ENCODE results near the gene PLEKHM3. TPM values are rescaled to one million over a fixed set of nuclear protein-coding genes. Genes with fewer than 3 reads are reported as not detected.

PLEKHM3 gene
- total RNA-seq, 6 experiments from 2014 or later, result 4.4 to 13.4 (median 8.9) TPM

- DNase-seq, result no peak
- no peaks in the 10 kb centered on the region for H3K9me3 ChIP-seq
- no peaks in the 10 kb centered on the region for H3K27me3 ChIP-seq
- intact Hi-C loops (cut with DNase I), result no loop called here
- 91% methylated on average over 8 of the region's 8 CpGs for WGBS (ENCODE audit: insufficient coverage, low coverage, low lambda C conversion rate, missing lambda C conversion rate)
- H3K27ac ChIP-seq, result no peak overlapping the region
- H3K36me3 ChIP-seq, result no peaks in the 10 kb centered on the region
- TF ChIP-seq POLR2A (IDR thresholded peaks at IDR 0.05) (no peak), CTCF (IDR thresholded peaks at IDR 0.05) (no peak)
- H3K4me3 ChIP-seq, result no peak overlapping the region
- ATAC-seq, result no peak
- peaks cover 0 to 27% (median 2%) of the 10 kb centered on the region in 4 donors for H3K4me1 ChIP-seq
These were observed 85.8 kb downstream of the PLEKHM3 start for GRCh38 chr2:207939342-207940108.

- H3K27ac ChIP-seq, result no peak overlapping the region
- H3K4me1 ChIP-seq, result peaks cover 0 to 28% (median 2%) of the 10 kb centered on the region in 4 donors
- no peaks in the 10 kb centered on the region for H3K9me3 ChIP-seq
- H3K4me3 ChIP-seq, result no peak overlapping the region
- TF ChIP-seq CTCF (IDR thresholded peaks at IDR 0.05) (no peak), POLR2A (IDR thresholded peaks at IDR 0.05) (no peak)
- ATAC-seq (no peak), DNase-seq (no peak)
- WGBS (ENCODE audit: insufficient coverage, low coverage, low lambda C conversion rate, missing lambda C conversion rate), result 81% methylated on average over 3 of the region's 4 CpGs
- no peaks in the 10 kb centered on the region for H3K36me3 ChIP-seq
- intact Hi-C loops (cut with DNase I), result no loop called here
- H3K27me3 ChIP-seq, result no peaks in the 10 kb centered on the region
These were observed 86.4 kb downstream of the PLEKHM3 start for GRCh38 chr2:207938886-207939285.

DNA sequence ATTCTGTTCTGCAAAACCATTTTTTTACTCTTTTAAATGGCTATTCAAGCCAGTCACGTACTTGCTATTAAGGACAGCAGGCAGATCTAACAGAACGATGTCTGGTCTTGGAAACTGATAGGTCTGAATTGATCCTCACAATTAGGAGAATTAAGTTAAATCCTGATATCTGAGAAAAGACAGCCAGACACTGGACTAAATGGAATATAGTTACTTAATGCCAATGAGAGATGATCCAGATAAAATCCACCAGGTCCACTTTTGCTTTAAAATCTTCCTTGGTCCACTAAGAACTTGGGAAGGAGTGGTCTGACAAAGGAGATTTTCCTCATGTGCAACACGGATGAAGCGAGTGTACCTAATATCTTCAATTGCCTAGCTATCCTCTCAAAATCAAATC is 86.9 kb downstream of the PLEKHM3 start:
- no peaks in the 10 kb centered on the region for H3K36me3 ChIP-seq
- H3K9me3 ChIP-seq, result no peaks in the 10 kb centered on the region
- ATAC-seq (no peak), DNase-seq (no peak)
- no peaks in the 10 kb centered on the region for H3K27me3 ChIP-seq
- H3K4me3 ChIP-seq, result no peak overlapping the region
- WGBS (ENCODE audit: insufficient coverage, low coverage, low lambda C conversion rate, missing lambda C conversion rate), result 93% methylated on average over 4 of the region's 4 CpGs
- no peak overlapping the region for H3K27ac ChIP-seq
- TF ChIP-seq CTCF (IDR thresholded peaks at IDR 0.05) (no peak), POLR2A (IDR thresholded peaks at IDR 0.05) (no peak)
- peaks cover 0 to 33% (median 2%) of the 10 kb centered on the region in 4 donors for H3K4me1 ChIP-seq
- intact Hi-C loops (cut with DNase I), result no loop called here

DNA sequence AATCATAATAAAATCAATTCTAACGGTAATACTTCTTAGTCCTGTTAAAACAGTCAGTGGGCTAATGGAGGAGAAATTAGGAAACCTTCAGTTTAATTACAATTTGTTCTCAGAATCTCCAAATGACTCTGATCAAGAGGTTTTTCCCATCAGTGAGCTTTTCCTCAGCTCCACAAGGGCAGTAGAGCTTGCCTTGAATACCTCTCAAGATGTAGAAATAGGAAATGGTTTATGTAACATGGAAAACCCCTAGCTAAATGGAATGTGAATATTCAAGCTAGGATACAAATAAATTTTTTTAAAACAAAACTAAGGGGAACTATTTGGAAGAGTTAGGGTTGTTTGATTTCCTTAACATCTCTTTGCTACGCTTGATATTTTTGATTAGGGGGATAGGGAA is 87.5 kb downstream of the PLEKHM3 start:
- Histone ChIP-seq H3K4me3 (no peak overlapping the region), H3K36me3 (no peaks in the 10 kb centered on the region), H3K4me1 (peaks cover 0 to 35% (median 2%) of the 10 kb centered on the region in 4 donors), H3K9me3 (no peaks in the 10 kb centered on the region), H3K27me3 (no peaks in the 10 kb centered on the region), H3K27ac (peak overlapping the region in 1 of 3 donors; percentile 97)
- WGBS (ENCODE audit: insufficient coverage, low coverage, low lambda C conversion rate, missing lambda C conversion rate), result 76% methylated on average over 2 of the region's 2 CpGs
- ATAC-seq, result no peak
- TF ChIP-seq CTCF (IDR thresholded peaks at IDR 0.05), result no peak
- TF ChIP-seq POLR2A (IDR thresholded peaks at IDR 0.05), result no peak
- DNase-seq, result no peak
- intact Hi-C loops (cut with DNase I), result no loop called here

All from right lobe of liver (tissue), 6 donors.